GM11168 (cell line): ENCODE measurements around the gene IL11RA.

Experiments used
- in situ Hi-C: fragments of 300-500 bp; cut with MboI; formaldehyde crosslinking; loops from one replicate; pipeline ENCODE4 v1.12.0; 2022; ENCODE audit warnings: low sequenced_read_pairs; ENCODE audit not compliant: unreplicated experiment

IL11RA gene

GRCh38 chr9:34651321-34651720, 664 bp upstream of the IL11RA start:
- in situ Hi-C loops = no loop called here

- in situ Hi-C loops = no loop called here
These were observed 616 bp downstream of the IL11RA start for GRCh38 chr9:34652602-34653000.

GRCh38 chr9:34653151-34654072, 1.4 kb downstream of the IL11RA start:
- in situ Hi-C loops = no loop called here

GRCh38 chr9:34654323-34655051, 2.5 kb downstream of the IL11RA start:
- in situ Hi-C loops = no loop called here

- in situ Hi-C loops = no loop called here
These were observed 3.4 kb downstream of the IL11RA start for GRCh38 chr9:34655394-34655793.

DNA sequence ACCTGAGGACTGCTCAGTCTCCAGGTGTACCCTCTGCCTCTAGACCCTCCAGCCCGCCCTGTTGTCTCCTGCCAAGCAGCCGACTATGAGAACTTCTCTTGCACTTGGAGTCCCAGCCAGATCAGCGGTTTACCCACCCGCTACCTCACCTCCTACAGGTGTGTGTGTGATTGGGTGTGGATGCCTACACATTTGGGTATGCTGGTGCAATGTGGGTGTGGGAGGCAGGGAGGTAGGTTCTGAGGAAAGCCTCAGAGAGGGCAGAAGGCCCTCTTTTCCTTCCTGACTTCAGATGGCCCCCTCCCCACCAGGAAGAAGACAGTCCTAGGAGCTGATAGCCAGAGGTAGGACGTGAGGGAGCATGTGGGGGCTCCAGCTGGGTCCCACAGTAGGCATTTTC, 5.0 kb downstream of the IL11RA start:
- in situ Hi-C loops = no loop called here

GRCh38 chr9:34658461-34658860, 6.5 kb downstream of the IL11RA start:
- in situ Hi-C loops = no loop called here

GRCh38 chr9:34659592-34660253, 7.7 kb downstream of the IL11RA start:
- in situ Hi-C loops = no loop called here

GRCh38 chr9:34662526-34663302, 10.7 kb downstream of the IL11RA start, which contains the start of gene CCL27:
Gene CCL27, minus strand, starts transcription at chr9:34662657. Its CDS starts 24 bp downstream, at chr9:34662633.
- in situ Hi-C loops = no loop called here

DNA sequence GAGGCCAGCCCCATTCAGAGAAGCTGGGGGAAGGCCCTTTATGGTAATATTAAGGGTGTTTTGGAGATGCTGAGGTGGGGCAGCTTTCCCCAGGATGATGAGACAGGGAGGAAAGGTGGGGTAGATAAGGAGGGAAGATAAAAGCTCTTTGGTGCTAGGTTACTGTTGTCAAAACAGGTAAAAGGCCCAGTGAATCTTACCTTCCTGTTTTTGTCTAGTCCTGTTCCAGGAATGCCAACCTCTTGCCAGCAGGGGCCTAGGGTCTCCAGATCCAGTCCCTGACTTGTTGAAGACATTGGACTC, 11.3 kb downstream of the IL11RA start:
- in situ Hi-C loops = no loop called here

GRCh38 chr9:34664281-34665066, 12.5 kb downstream of the IL11RA start:
- in situ Hi-C loops = no loop called here

DNA sequence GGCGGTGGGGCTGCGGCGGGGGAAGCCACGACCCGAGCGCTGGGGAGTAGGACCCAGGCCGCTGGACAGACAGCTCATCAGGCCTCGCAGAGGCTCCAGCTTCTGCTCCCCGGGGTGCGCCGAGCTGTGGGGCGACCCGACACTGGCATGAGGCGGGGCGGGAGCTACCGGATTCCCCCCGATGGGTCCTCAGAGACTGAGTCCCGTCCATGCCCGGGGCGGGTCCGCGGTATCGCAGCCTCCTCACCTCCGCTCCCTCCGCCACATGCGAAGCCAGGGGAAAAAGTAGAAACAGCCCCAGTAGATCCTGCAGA, 13.0 kb downstream of the IL11RA start:
- in situ Hi-C loops = no loop called here

- in situ Hi-C loops = no loop called here
These were observed 13.6 kb downstream of the IL11RA start for GRCh38 chr9:34665381-34666250.

DNA sequence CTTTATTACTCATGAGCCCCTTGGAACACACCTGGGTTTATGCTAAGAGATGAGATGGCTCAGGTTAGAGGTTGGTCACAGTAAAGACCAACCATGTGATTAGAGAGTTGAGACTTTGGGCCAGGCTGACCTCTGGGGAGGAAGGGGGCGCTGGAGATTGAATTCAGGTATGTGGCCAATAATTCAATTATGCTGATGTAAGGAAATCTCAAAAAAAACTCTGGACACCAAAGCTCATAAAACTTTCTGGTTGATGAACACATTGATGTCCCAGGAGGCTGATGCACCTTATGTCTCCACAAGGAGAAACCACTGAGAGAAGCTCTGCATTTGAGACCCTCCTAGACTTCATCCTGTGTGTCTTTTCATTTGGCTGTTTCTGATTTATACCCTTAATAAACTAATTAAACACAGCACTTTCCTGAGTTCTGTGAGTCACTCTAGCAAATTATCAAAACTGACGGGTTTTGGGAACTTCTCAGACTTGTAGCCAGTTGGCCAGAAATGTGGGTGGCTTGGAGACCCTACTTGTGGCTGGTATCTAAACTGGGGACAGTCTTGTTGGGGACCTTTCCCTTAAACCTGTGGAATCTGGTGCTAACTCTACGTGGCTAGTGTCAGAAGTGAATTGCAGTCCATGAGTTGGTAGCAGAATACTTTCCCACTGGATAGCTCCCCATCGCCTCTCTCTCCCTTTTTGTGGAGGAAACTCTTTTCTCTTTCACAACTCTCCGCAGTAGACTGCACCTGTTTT, 18.0 kb downstream of the IL11RA start:
- in situ Hi-C loops = no loop called here

DNA sequence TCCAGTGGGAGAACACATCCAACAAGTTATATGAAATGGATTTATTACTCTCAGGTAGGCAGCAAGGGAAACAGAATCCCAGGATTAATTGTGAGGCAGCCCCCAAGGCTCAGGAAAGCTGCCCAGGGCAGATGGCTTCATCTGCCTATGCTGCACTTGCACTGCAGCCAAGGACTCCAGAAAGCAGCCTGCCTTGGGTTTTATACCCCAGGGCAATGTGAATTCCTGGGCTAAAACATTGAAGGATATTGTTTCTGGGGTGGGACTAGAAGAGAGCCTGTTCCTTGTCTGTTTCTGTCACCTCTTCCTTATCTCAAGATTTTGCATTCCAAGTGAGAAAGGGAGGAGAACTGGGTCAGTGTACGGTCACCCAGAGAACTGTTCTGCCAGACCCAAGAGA, 19.3 kb downstream of the IL11RA start:
- in situ Hi-C loops = no loop called here

GRCh38 chr9:34674440-34674839, 22.5 kb downstream of the IL11RA start:
- in situ Hi-C loops = no loop called here

DNA sequence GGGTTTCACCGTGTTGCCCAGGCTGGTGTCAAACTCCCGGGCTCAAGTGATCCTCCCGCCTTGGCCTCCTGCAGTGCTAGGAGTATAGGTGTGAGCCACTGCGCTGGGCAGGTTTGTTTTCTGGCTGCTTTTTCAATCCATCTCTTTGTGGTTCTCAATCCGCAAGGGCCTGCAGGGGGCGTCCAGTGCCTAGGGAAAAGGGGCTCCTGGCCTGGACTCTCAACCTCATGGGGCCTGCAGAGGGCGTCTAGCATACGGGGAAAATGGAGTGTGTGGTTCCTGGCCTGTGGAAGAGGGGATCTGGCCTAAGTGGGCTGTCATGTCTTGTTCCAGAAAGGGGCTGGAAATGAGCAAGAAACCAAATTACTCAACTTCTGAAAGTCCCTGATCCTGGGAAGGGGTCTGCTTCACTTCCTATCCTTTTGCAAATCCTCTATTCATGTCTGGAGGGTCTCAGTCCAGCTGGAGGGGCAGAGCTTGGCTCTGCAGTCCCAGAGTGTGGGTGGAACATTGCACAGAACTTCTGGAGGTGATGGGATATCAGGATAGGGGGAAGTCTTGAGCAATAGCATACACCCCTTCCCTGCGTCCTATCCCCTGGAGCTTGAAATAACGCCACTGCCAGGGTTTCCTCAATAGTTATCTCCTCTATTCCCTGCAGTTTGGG, 23.2 kb downstream of the IL11RA start:
- in situ Hi-C loops = no loop called here

GRCh38 chr9:34675869-34676268, 23.9 kb downstream of the IL11RA start:
- in situ Hi-C loops = no loop called here
